ENCODE data around the gene BIRC2.
"Not testable (repeated sequence)": the region's sequence is repeated elsewhere in the genome, so short reads cannot be mapped to it uniquely, and the experiment has no call there.

DNA sequence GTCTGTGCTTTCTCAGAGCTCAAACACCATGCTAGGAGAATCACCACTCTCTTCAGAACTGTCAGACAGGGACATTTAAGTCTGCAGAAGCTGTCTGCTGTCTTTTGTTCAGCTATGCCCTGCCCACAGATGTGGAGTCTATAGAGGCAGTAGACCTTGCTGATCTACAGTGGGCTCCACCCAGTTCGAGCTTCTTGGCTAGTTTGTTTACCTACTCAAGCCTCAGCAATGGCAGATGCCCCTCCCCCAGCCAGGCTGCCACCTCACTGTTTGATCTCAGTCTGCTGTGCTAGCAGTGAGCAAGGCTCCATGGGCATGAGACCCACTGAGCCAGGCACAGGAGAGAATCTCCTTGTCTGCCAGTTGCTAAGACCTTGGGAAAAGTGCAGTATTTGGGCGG lies 46.2 kb upstream of the BIRC2 start:
- TF ChIP-seq, protein P1, sequence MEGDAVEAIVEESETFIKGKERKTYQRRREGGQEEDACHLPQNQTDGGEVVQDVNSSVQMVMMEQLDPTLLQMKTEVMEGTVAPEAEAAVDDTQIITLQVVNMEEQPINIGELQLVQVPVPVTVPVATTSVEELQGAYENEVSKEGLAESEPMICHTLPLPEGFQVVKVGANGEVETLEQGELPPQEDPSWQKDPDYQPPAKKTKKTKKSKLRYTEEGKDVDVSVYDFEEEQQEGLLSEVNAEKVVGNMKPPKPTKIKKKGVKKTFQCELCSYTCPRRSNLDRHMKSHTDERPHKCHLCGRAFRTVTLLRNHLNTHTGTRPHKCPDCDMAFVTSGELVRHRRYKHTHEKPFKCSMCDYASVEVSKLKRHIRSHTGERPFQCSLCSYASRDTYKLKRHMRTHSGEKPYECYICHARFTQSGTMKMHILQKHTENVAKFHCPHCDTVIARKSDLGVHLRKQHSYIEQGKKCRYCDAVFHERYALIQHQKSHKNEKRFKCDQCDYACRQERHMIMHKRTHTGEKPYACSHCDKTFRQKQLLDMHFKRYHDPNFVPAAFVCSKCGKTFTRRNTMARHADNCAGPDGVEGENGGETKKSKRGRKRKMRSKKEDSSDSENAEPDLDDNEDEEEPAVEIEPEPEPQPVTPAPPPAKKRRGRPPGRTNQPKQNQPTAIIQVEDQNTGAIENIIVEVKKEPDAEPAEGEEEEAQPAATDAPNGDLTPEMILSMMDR (IDR thresholded peaks at IDR 0.05) = not testable (repeated sequence)
- TF ChIP-seq POLR2A (IDR thresholded peaks at IDR 0.05) = not testable (repeated sequence)
